ENCODE data around the gene RUFY1.
"Not testable (repeated sequence)": the region's sequence is repeated elsewhere in the genome, so short reads cannot be mapped to it uniquely, and the experiment has no call there.

The RUFY1 gene

DNA sequence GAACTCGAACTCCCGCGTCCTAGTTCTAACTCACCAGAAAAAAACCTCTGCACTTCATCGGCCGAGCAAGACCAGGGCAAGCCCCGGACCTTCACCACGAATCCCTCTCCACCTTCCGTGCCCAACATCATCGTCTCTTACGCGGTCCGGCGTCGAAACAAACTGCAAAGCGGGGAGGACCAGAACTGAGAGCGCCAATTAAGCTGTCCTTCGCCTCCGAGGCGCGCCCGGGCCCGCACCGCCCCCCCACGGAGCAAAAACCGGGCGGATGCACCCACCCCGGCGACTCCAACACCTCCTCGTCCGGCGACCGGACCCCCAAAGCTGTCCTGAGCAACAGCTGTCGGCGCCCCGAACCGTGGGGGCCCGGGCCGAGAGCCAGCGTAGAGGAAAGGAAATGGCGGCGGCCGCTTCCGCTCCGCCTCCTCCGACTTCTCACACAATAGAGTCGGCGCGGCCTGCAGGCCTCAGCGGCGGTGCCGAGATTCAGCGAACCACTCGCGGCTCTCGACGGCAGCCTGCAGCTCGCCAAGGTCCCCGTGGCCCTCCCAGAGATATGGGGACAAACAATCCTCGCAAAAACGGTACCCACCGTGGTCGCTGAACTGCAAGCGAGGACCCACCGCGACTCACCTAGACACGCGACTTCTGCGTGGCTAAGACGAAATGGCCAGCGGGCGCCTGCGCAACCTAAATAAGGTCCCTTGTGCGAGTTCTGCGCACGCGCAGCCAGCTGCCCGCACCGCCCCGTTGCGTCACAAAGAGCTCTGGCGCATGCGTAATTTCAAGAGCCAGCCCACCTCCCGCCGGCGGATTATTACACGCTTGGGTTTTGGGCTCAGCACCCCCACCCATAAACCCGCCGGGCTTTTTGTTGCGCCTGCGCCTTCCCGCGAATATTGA is 72.9 kb downstream of the RUFY1 start, which contains the start of gene HNRNPH1:
TSS of gene HNRNPH1 (minus strand) at position 669 of the 903 bp plus-strand sequence. CDS start at position 131, 538 bp downstream.
- no peaks in the 10 kb centered on the region for H3K27me3 ChIP-seq (ENCODE audit: insufficient read depth, low read length)
- H3K9me2 ChIP-seq (ENCODE audit: low read depth, low read length): no peaks in the 10 kb centered on the region
- no peak within 1 kb of the TSS for H2AFZ ChIP-seq (ENCODE audit: low read length)
- TF ChIP-seq, protein P1, sequence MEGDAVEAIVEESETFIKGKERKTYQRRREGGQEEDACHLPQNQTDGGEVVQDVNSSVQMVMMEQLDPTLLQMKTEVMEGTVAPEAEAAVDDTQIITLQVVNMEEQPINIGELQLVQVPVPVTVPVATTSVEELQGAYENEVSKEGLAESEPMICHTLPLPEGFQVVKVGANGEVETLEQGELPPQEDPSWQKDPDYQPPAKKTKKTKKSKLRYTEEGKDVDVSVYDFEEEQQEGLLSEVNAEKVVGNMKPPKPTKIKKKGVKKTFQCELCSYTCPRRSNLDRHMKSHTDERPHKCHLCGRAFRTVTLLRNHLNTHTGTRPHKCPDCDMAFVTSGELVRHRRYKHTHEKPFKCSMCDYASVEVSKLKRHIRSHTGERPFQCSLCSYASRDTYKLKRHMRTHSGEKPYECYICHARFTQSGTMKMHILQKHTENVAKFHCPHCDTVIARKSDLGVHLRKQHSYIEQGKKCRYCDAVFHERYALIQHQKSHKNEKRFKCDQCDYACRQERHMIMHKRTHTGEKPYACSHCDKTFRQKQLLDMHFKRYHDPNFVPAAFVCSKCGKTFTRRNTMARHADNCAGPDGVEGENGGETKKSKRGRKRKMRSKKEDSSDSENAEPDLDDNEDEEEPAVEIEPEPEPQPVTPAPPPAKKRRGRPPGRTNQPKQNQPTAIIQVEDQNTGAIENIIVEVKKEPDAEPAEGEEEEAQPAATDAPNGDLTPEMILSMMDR (IDR thresholded peaks at IDR 0.05; ENCODE audit: low read length): no peak
- no peak for TF ChIP-seq EZH2 (IDR thresholded peaks at IDR 0.05; ENCODE audit: borderline replicate concordance, low read length)
- peaks cover 22% of the 10 kb centered on the region for H4K20me1 ChIP-seq (ENCODE audit: insufficient read depth, low read length)
- peaks cover 49% of the 10 kb centered on the region for H3K36me3 ChIP-seq (ENCODE audit: insufficient read depth, low read length)
- H3K9me3 ChIP-seq (ENCODE audit: low read length): no peaks in the 10 kb centered on the region
- H3K4me2 ChIP-seq (ENCODE audit: low read length): peak within 1 kb of the TSS; percentile 84
- peaks cover 16% of the 10 kb centered on the region for H3F3A ChIP-seq (ENCODE audit: insufficient read depth, low read length)
- H3K9ac ChIP-seq (ENCODE audit: low read length): peak within 1 kb of the TSS; percentile 100
- H3K4me3 ChIP-seq (ENCODE audit: low read depth, low read length, poor library complexity, severe bottlenecking): peak within 1 kb of the TSS; percentile 100
- H3K27ac ChIP-seq (ENCODE audit: low read depth, low read length, poor library complexity, severe bottlenecking): peak within 1 kb of the TSS; percentile 93
- H3K79me2 ChIP-seq (ENCODE audit: insufficient read depth, low read length): peaks cover 49% of the 10 kb centered on the region
- H3K4me1 ChIP-seq (ENCODE audit: insufficient read depth, low read length, severe bottlenecking): peaks cover 48% of the 10 kb centered on the region

DNA sequence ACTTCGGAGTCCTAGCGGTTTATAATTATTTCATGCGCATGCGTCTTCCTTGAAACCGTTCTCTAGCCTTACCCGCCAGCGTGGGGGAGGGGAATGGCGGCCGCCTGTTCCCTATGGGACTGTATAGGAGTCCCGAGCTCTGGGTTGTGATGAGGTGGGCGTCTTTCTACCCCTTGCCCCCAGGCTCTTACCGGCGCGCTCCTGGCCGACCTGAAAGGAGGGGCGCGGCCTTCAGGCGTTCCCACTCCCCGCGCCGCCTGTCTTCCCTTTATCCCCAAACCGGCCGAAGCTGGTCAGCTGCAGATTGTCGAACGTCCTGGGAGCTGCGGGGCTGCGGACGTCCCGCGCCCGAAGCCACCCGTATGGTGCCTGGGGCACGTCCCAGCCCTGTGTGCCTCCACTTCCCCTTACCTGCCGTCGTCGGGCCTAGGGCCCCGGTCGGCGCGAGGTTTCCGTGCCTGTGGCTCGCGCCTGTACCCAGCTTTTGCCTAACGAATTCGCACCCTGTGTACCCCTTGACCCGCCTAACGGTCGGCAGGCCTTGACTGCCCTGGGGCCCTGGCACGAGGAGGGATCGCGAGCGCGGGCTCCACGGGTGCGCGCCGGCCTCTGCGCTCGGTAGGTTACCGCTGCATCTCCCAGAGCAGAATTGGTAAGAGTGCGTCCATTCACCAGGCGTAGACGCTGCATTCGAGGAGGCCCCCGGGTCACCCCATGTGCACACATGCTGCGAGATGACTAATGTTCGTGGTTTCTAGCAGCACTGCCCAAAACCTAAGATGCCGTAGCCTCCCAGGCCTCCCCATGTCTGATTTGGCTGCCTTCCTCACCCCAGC is 73.8 kb downstream of the RUFY1 start:
- peaks cover 41% of the 10 kb centered on the region for H3K36me3 ChIP-seq (ENCODE audit: insufficient read depth, low read length)
- H3K9me2 ChIP-seq (ENCODE audit: low read depth, low read length): no peaks in the 10 kb centered on the region
- H2AFZ ChIP-seq (ENCODE audit: low read length): no peak overlapping the region
- TF ChIP-seq, protein P1 (IDR thresholded peaks at IDR 0.05; ENCODE audit: low read length): no peak
- TF ChIP-seq EZH2 (IDR thresholded peaks at IDR 0.05; ENCODE audit: borderline replicate concordance, low read length): no peak
- H3K4me1 ChIP-seq (ENCODE audit: insufficient read depth, low read length, severe bottlenecking): peaks cover 44% of the 10 kb centered on the region
- H3K79me2 ChIP-seq (ENCODE audit: insufficient read depth, low read length): peaks cover 40% of the 10 kb centered on the region
- peak overlapping the region; percentile 100 for H3K4me3 ChIP-seq (ENCODE audit: low read depth, low read length, poor library complexity, severe bottlenecking)
- H3K9me3 ChIP-seq (ENCODE audit: low read length): no peaks in the 10 kb centered on the region
- no peaks in the 10 kb centered on the region for H3K27me3 ChIP-seq (ENCODE audit: insufficient read depth, low read length)
- H3K4me2 ChIP-seq (ENCODE audit: low read length): peak overlapping the region; percentile 81
- H3K27ac ChIP-seq (ENCODE audit: low read depth, low read length, poor library complexity, severe bottlenecking): peak overlapping the region; percentile 80
- peak overlapping the region; percentile 92 for H3K9ac ChIP-seq (ENCODE audit: low read length)
- H3F3A ChIP-seq (ENCODE audit: insufficient read depth, low read length): peaks cover 9% of the 10 kb centered on the region
- H4K20me1 ChIP-seq (ENCODE audit: insufficient read depth, low read length): peaks cover 15% of the 10 kb centered on the region

DNA sequence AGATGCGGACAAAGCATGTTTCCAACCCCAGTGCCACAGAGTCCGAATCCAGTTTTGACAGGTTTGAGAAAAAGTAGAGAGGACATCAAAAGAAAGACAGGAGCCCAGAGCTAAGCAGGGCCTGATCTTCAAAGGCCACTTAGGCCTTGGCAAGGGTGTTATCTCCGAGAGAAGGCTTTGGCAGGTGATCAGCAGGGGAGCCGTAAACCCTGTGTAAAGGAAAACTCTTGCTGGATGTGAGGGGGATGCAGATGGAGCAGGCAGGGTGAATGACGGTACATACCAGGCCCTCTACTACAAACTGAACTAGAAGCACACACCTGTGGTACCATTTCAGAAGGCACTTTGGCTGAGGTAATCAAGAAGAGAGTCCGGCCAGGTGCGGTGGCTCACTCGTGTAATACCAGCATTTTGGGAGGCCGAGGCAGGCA is 74.5 kb downstream of the RUFY1 start:
- Histone ChIP-seq H3K4me1 (ENCODE audit: insufficient read depth, low read length, severe bottlenecking) (peaks cover 37% of the 10 kb centered on the region), H2AFZ (ENCODE audit: low read length) (no peak overlapping the region), H3K9me3 (ENCODE audit: low read length) (no peaks in the 10 kb centered on the region), H3K9me2 (ENCODE audit: low read depth, low read length) (no peaks in the 10 kb centered on the region), H3K36me3 (ENCODE audit: insufficient read depth, low read length) (peaks cover 33% of the 10 kb centered on the region), H3K27ac (ENCODE audit: low read depth, low read length, poor library complexity, severe bottlenecking) (peak overlapping the region; percentile 80), H3F3A (ENCODE audit: insufficient read depth, low read length) (peaks cover 4% of the 10 kb centered on the region; the same call in 1 of the 2 replicates), H3K4me2 (ENCODE audit: low read length) (peak overlapping the region; percentile 81), H3K27me3 (ENCODE audit: insufficient read depth, low read length) (no peaks in the 10 kb centered on the region), H3K9ac (ENCODE audit: low read length) (peak overlapping the region; percentile 92; the same call in 1 of the 2 replicates), H4K20me1 (ENCODE audit: insufficient read depth, low read length) (peaks cover 10% of the 10 kb centered on the region), H3K79me2 (ENCODE audit: insufficient read depth, low read length) (peaks cover 33% of the 10 kb centered on the region), H3K4me3 (ENCODE audit: low read depth, low read length, poor library complexity, severe bottlenecking) (peak overlapping the region; percentile 100)
- TF ChIP-seq, protein P1 (IDR thresholded peaks at IDR 0.05; ENCODE audit: low read length): no peak
- no peak for TF ChIP-seq EZH2 (IDR thresholded peaks at IDR 0.05; ENCODE audit: borderline replicate concordance, low read length)

DNA sequence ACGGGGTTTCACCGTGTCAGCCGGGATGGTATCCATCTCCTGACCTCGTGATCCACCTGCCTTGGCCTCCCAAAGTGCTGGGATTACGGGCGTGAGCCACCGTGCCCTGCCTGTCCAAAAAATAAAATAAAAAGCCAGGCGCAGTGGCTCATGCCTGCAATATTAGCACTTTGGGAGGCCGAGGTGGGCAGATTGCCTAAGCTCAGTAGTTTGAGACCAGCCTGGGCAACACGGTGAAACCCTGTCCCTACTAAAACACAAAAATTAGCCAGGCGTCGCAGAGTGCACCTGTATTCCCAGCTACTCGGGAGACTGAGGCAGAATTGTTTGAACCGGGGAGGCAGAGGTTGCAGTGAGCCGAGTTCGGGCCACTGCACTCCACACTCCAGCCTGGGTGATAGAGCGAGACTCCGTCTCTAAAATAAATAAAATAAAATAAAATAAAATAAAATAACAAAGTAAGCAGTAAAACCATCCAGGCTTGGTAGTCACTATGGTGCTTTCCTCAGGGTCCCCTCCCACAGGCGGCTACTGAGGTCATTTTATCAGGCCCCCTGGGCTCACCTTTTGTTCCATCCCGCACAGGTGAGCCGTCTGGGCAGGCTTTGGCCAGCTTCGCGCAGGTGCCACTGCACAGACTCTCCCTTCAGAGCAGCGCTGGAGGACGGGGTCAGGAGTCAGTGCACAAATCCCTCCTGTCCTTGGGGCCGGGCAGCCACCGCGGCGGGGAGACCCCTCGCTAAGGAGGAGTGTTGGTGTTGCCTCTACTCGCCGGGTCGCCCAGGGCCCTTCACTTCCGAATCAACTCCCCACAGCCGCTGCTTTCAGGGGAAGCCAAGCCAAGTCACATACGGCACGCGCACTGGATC is 83.4 kb downstream of the RUFY1 start:
- H3K27ac ChIP-seq (ENCODE audit: low read depth, low read length, poor library complexity, severe bottlenecking); H3K27me3 ChIP-seq (ENCODE audit: insufficient read depth, low read length); H3K9me2 ChIP-seq (ENCODE audit: low read depth, low read length); H2AFZ ChIP-seq (ENCODE audit: low read length); H3K79me2 ChIP-seq (ENCODE audit: insufficient read depth, low read length); H3F3A ChIP-seq (ENCODE audit: insufficient read depth, low read length); H4K20me1 ChIP-seq (ENCODE audit: insufficient read depth, low read length); H3K9me3 ChIP-seq (ENCODE audit: low read length); H3K9ac ChIP-seq (ENCODE audit: low read length); H3K36me3 ChIP-seq (ENCODE audit: insufficient read depth, low read length); H3K4me1 ChIP-seq (ENCODE audit: insufficient read depth, low read length, severe bottlenecking): not testable (repeated sequence)
- Histone ChIP-seq H3K4me3 (ENCODE audit: low read depth, low read length, poor library complexity, severe bottlenecking) (peak overlapping the region; percentile 42), H3K4me2 (ENCODE audit: low read length) (peak overlapping the region; percentile 40; the same call in 1 of the 2 replicates)

Data from OCI-LY1 (cell line).